GM10266 (cell line): ENCODE data around the gene EML4.

Experiments used
- DNase-seq: peaks from one replicate; pipeline ENCODE4 v3.0.0; 2012; ENCODE audit errors: extremely low spot score
- TF ChIP-seq, protein P1 (sequence below): IDR thresholded peaks from 2 replicates; pipeline ENCODE4 v1.5.1; 2012; ENCODE audit warnings: mild to moderate bottlenecking, low read depth; ENCODE audit not compliant: control insufficient read depth, insufficient read depth; ENCODE audit errors: missing control alignments

Gene EML4

DNA sequence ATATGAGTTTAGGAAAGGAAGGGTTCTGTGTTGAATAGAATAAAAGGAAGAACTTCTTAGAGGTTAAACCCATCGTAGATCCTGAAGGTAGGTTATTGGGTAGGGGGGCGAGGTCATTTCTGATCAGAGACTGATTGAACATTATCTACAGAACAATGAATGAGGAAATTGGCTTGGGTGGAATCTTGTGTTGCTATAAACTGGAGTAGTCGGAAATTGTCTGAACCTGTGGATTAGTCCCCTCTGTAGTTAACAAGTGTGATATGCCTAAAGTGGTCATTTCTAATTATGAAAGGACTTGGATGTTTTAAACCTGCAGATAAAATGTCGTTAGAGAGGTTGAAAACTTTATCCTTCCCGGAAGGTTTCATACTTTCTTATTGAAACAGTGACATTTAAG lies 42.1 kb downstream of the EML4 start:
- TF ChIP-seq, protein P1, sequence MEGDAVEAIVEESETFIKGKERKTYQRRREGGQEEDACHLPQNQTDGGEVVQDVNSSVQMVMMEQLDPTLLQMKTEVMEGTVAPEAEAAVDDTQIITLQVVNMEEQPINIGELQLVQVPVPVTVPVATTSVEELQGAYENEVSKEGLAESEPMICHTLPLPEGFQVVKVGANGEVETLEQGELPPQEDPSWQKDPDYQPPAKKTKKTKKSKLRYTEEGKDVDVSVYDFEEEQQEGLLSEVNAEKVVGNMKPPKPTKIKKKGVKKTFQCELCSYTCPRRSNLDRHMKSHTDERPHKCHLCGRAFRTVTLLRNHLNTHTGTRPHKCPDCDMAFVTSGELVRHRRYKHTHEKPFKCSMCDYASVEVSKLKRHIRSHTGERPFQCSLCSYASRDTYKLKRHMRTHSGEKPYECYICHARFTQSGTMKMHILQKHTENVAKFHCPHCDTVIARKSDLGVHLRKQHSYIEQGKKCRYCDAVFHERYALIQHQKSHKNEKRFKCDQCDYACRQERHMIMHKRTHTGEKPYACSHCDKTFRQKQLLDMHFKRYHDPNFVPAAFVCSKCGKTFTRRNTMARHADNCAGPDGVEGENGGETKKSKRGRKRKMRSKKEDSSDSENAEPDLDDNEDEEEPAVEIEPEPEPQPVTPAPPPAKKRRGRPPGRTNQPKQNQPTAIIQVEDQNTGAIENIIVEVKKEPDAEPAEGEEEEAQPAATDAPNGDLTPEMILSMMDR = no peak
- no peak for DNase-seq

DNA sequence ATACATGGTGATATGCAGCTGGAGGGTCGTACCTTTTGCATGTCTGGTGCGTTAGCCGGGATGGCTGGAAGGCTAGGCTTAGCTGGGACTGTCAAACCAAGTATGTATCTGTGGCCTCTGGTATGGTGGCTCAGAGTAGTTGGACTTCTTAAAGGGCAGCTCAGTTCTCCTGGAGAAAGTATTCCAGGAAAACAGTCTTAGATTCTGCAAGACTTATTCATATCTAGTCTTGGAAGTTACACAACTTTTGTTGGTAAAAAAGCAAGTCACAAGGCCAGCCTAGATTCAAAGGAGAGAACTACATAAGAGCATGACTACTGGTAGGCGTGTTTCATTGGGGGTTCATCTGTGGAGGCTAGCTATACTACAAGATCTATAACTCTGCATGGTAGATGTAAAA lies 45.5 kb downstream of the EML4 start:
- DNase-seq = no peak
- TF ChIP-seq, protein P1 = no peak

DNA sequence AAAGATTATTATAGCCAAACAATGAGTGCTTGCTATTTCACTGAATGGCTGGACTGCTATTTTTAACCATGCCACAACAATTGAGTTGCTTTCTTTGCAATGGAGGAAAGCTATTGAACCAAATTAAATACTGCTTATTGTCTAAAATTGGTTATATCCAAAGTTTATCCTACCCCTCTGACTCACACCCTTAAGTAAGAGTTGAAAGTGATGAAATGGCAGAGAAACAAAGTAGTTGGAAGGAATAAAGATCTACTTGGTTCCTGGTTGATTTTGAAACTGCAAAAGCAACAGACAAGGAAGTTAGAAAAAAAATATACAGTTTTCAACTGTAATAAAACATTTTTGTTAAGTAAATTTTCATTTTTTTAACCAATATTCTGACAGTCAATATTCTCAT lies 47.5 kb downstream of the EML4 start:
- DNase-seq = no peak
- TF ChIP-seq, protein P1 = no peak

DNA sequence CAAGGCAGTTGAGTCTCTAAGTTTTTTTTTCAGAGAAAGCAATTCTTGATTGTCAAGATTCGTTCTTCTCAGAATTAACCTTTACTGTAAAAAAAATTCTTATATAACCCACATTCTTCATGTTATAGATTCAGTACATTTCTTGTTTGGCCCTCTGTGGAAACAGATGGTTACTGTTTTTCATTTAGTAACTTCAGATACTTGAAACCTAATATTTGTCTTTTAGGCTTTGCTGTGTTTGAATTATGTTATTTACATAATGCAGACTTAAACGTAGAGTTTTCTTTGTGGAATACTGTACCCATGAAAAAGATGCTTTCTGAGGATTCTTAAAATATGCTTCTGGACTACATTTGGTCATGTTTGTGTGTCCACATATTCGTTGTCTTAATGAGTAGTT lies 48.2 kb downstream of the EML4 start:
- no peak for DNase-seq
- TF ChIP-seq, protein P1 = no peak

DNA sequence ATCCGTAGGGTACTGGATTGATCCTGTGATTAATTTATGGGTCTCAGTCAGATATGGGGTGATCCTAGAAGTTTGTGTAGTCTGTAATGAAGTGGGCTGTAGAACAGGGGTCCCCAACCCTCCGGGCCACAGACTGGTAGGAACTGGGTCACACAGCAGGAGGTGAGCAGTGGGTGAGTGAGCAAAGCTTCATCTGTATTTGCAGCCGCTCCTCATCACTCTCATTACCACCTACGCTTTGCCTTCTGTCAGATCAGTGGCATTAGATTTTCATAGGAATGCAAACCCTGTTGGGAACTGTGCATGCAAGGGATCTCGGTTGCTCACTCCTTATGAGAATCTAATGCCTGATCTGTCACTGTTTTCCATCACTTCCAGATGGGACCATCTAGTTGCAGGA lies 48.8 kb downstream of the EML4 start:
- TF ChIP-seq, protein P1 = no peak
- DNase-seq = no peak

DNA sequence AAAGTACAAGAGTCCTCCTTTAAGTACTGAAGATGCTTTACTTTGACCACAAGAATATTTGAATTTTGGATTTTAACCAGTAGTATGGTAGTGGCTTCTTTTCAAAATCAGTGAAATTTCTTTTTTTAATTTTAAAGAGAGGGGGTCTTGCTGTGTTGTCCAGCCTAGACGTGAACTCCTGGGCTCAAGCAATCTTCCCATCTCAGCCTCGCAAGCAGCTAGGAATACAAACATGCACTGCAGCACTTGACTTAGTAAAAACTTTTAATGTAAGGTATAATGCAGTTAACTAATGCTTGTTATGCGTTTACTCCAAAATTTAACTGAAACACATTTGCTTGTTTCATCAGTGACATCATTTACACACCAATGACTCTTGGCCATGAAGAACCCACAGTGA lies 49.6 kb downstream of the EML4 start:
- DNase-seq = no peak
- TF ChIP-seq, protein P1 = no peak

DNA sequence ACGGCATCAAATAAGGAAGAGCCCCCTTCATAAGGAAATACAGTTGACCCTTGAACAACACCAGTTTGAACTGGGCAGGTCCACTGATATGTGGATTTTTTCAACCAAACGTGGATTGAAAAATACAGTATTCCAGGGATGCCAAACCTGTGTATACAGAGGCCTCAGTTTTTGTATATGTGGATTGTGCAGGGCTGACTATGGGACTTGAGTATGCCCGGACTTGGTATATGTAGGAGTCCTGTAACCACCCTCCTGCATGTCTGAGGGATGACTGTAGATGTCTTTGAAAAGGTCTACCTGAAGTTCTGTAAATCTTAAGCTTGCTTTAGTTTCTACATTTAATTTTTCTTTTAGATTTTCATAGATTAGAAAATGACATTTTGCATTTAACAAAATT lies 50.0 kb downstream of the EML4 start:
- TF ChIP-seq, protein P1 = no peak

More for the DNA sequence above, 50.0 kb downstream of the EML4 start:
- DNase-seq = no peak
